SK-N-SH treated with all-trans-retinoic acid at 6 μM for 48 hours (cell line): ENCODE results near the gene TMEM74B.

Source experiments
- ATAC-seq: fragments of 200-7000 bp; cut with Tn5 transposase; 3 replicates; pipeline ENCODE4 v1.9.1; 2020; ENCODE audit warnings: mild to moderate bottlenecking, moderate library complexity
- ARNTL ChIP-seq: fragments of 450-650 bp; formaldehyde crosslinking; IDR thresholded peaks from 2 replicates; pipeline ENCODE4 v1.5.0; 2020; ENCODE audit warnings: low read depth, mild to moderate bottlenecking, moderate library complexity, borderline replicate concordance
- BACH2 ChIP-seq: fragments of 250-450 bp; sonication (Bioruptor Pico); IDR thresholded peaks from 2 replicates; pipeline ENCODE4 v1.9.0; 2021; ENCODE audit warnings: mild to moderate bottlenecking, borderline replicate concordance
- CREB5 ChIP-seq: fragments of 250-450 bp; sonication (Bioruptor Pico); IDR thresholded peaks from 2 replicates; pipeline ENCODE4 v1.5.1; 2020; ENCODE audit warnings: low read depth, mild to moderate bottlenecking, moderate library complexity
- CSDC2 ChIP-seq: fragments of 250-450 bp; sonication (Bioruptor Pico); IDR thresholded peaks from 2 replicates; pipeline ENCODE4 v1.5.0; 2020; ENCODE audit warnings: mild to moderate bottlenecking, moderate library complexity
- CSRNP3 ChIP-seq: fragments of 250-450 bp; sonication (Bioruptor Pico); IDR thresholded peaks from 2 replicates; pipeline ENCODE4 v1.5.1; 2021; ENCODE audit warnings: mild to moderate bottlenecking, moderate library complexity
- ESRRG ChIP-seq: fragments of 250-450 bp; sonication (Bioruptor Pico); IDR thresholded peaks from 2 replicates; pipeline ENCODE4 v1.6.1; 2021; ENCODE audit warnings: mild to moderate bottlenecking
- ISL1 ChIP-seq: fragments of 250-450 bp; sonication (Bioruptor Pico); IDR thresholded peaks from 2 replicates; pipeline ENCODE4 v2.1.2; 2022; ENCODE audit warnings: mild to moderate bottlenecking, moderate library complexity
- OSR1 ChIP-seq: fragments of 250-450 bp; sonication (Bioruptor Pico); IDR thresholded peaks from 2 replicates; pipeline ENCODE4 v1.8.0; 2022; ENCODE audit warnings: moderate library complexity, mild to moderate bottlenecking, inconsistent platforms
- PATZ1 ChIP-seq: fragments of 250-450 bp; sonication (Bioruptor Pico); IDR thresholded peaks from 2 replicates; pipeline ENCODE4 v1.8.0; 2020; ENCODE audit warnings: mild to moderate bottlenecking, moderate library complexity, borderline replicate concordance
- PPARA ChIP-seq: fragments of 250-450 bp; sonication (Bioruptor Pico); IDR thresholded peaks from 2 replicates; pipeline ENCODE4 v1.5.0; 2020; ENCODE audit warnings: mild to moderate bottlenecking, borderline replicate concordance
- RARB ChIP-seq: fragments of 250-450 bp; sonication (Bioruptor Pico); IDR thresholded peaks from 2 replicates; pipeline ENCODE4 v1.8.0; 2021; ENCODE audit warnings: mild to moderate bottlenecking, moderate library complexity
- SNAI2 ChIP-seq: fragments of 250-450 bp; sonication (Bioruptor Pico); IDR thresholded peaks from 2 replicates; pipeline ENCODE4 v1.5.0; 2020; ENCODE audit warnings: mild to moderate bottlenecking, moderate library complexity
- TCF4 ChIP-seq: fragments of 250-450 bp; sonication (Bioruptor Pico); IDR thresholded peaks from 2 replicates; pipeline ENCODE4 v1.8.0; 2021; ENCODE audit warnings: mild to moderate bottlenecking, moderate library complexity, borderline replicate concordance
- TOX ChIP-seq: fragments of 250-450 bp; sonication (Bioruptor Pico); IDR thresholded peaks from 2 replicates; pipeline ENCODE4 v1.8.0; 2021; ENCODE audit warnings: mild to moderate bottlenecking, moderate library complexity, borderline replicate concordance
- TSHZ2 ChIP-seq: fragments of 250-450 bp; sonication (Bioruptor Pico); IDR thresholded peaks from 2 replicates; pipeline ENCODE4 v1.5.0; 2020; ENCODE audit warnings: mild to moderate bottlenecking, moderate library complexity
- ZC3H10 ChIP-seq: fragments of 250-450 bp; sonication (Bioruptor Pico); IDR thresholded peaks from 2 replicates; pipeline ENCODE4 v1.5.1; 2021; ENCODE audit warnings: mild to moderate bottlenecking, moderate library complexity
- ZFP3 ChIP-seq: fragments of 250-450 bp; sonication (Bioruptor Pico); IDR thresholded peaks from 2 replicates; pipeline ENCODE4 v1.5.0; 2020; ENCODE audit warnings: mild to moderate bottlenecking, moderate library complexity
- ZFP30 ChIP-seq: fragments of 450-650 bp; formaldehyde crosslinking; IDR thresholded peaks from 2 replicates; pipeline ENCODE4 v1.5.0; 2022; ENCODE audit warnings: mild to moderate bottlenecking, moderate library complexity
- ZNF565 ChIP-seq: fragments of 450-650 bp; formaldehyde crosslinking; conservative IDR thresholded peaks from 2 replicates; pipeline ENCODE4 v1.5.0; 2020; ENCODE audit warnings: low read depth, mild to moderate bottlenecking, moderate library complexity
- ZNF70 ChIP-seq: fragments of 450-650 bp; formaldehyde crosslinking; IDR thresholded peaks from 2 replicates; pipeline ENCODE4 v1.5.0; 2020; ENCODE audit warnings: mild to moderate bottlenecking, moderate library complexity
- ZNF8 ChIP-seq: fragments of 450-650 bp; formaldehyde crosslinking; IDR thresholded peaks from 2 replicates; pipeline ENCODE4 v1.5.0; 2020; ENCODE audit warnings: mild to moderate bottlenecking, moderate library complexity

The TMEM74B gene

GRCh38 chr20:1191299-1191698 is 6.5 kb upstream of the TMEM74B start:
- ATAC-seq, result no peak
- no peak for TF ChIP-seq ESRRG (CRISPR knock-in tag)

- no peak for ATAC-seq
- TF ChIP-seq SNAI2 (CRISPR knock-in tag) (no peak), ZFP3 (CRISPR knock-in tag) (no peak), TCF4 (CRISPR knock-in tag) (no peak), TSHZ2 (CRISPR knock-in tag) (no peak), ZNF70 (CRISPR knock-in tag) (no peak), CSDC2 (CRISPR knock-in tag) (no peak), PPARA (CRISPR knock-in tag) (no peak), ZC3H10 (no peak), CSRNP3 (no peak), ISL1 (no peak), PATZ1 (CRISPR knock-in tag) (no peak), TOX (no peak), ESRRG (CRISPR knock-in tag) (no peak)
Measured at GRCh38 chr20:1190847-1191246, 6.1 kb upstream of the TMEM74B start.

- no peak for ATAC-seq
- TF ChIP-seq ZNF565 (no peak), ZFP30 (CRISPR knock-in tag) (no peak), ESRRG (CRISPR knock-in tag) (no peak), PPARA (CRISPR knock-in tag) (no peak), CREB5 (CRISPR knock-in tag) (no peak), ISL1 (no peak), CSRNP3 (no peak), TOX (no peak), ARNTL (CRISPR knock-in tag) (no peak), BACH2 (CRISPR knock-in tag) (no peak), RARB (CRISPR knock-in tag) (no peak), SNAI2 (CRISPR knock-in tag) (no peak), ZNF70 (CRISPR knock-in tag) (no peak)
Measured at GRCh38 chr20:1189827-1190226, 5.0 kb upstream of the TMEM74B start.

GRCh38 chr20:1188347-1188746 is 3.6 kb upstream of the TMEM74B start:
- TF ChIP-seq ARNTL (CRISPR knock-in tag) (no peak), OSR1 (CRISPR knock-in tag) (no peak), RARB (CRISPR knock-in tag) (no peak), TSHZ2 (CRISPR knock-in tag) (no peak), ZFP30 (CRISPR knock-in tag) (no peak), ESRRG (CRISPR knock-in tag) (no peak), ZNF8 (CRISPR knock-in tag) (no peak), TOX (no peak), ZC3H10 (no peak)
- TF ChIP-seq, all 23 proteins: peak for 0
- no peak for ATAC-seq
